Activated naive CD4-positive, alpha-beta T cell treated with anti-CD3 and anti-CD28 coated beads, Interleukin-2, amount 50 U/mL, for 16 hours (primary cell): ENCODE measurements around the gene FGF6.
"Not testable (repeated sequence)": the region's sequence is repeated elsewhere in the genome, so short reads cannot be mapped to it uniquely, and the experiment has no call there.

Source experiments
- DNase-seq: peaks from one replicate; pipeline ENCODE4 v3.0.0-alpha.2; 2020

Gene FGF6, protein sequence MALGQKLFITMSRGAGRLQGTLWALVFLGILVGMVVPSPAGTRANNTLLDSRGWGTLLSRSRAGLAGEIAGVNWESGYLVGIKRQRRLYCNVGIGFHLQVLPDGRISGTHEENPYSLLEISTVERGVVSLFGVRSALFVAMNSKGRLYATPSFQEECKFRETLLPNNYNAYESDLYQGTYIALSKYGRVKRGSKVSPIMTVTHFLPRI

DNA sequence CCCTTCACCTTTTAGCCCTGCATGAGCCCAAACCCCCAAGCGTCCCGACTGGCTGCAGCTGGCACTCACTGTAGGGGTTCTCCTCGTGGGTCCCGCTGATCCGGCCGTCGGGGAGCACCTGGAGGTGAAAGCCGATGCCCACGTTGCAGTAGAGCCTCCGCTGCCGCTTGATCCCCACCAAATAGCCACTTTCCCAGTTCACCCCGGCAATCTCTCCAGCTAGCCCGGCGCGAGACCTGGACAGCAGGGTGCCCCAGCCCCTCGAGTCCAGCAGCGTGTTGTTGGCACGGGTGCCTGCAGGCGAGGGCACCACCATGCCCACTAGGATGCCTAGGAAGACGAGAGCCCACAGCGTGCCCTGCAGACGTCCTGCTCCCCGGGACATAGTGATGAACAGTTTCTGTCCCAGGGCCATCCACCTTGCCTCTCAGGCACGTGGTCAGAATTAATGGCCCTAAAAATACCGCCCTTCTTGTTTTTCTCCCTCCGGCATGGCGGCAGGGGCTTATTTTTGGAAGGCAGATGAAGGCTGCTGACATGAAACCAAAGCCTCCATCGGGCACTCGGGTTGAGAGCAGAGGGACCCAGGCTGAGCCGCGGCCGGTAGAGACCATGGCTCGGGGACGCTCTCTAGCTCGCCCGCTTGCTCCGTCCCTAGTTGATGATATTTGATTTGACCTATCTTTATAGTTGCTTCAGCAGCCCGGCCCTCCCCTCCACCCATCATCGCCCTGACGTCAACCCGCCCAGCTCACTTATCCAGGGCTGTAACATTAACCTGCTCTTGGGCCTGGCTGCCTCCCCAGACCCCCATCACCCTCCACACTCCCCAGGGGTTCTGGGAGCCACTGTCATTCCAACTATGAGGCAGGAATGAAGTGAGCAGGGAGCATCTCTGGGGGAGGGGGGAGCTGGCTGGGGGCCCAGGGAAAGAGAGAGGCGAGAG lies at the start of gene FGF6:
FGF6 (minus strand) TSS at position 660 of the 946 bp plus-strand sequence; CDS start at position 415, 245 bp downstream.
- DNase-seq, result no peak

DNA sequence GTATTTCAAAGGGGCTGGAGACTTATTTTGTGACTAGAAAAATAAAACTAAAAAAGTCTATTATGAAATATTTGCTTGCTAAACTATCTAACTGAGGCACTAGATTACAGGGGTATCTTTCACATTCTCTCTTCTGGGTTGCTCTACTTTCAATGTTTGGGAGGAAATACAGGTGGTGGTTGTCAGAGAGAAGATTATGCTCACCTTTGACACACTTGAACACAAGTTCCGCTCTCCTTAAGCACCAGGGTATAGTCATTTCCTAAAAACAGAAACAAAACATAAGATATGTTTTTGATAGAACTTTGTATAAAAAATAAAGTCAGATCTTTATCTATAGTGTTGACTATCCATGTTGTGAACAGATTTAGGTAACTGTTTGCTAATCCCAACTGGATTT lies 45.4 kb upstream of the FGF6 start:
- no peak for DNase-seq

DNA sequence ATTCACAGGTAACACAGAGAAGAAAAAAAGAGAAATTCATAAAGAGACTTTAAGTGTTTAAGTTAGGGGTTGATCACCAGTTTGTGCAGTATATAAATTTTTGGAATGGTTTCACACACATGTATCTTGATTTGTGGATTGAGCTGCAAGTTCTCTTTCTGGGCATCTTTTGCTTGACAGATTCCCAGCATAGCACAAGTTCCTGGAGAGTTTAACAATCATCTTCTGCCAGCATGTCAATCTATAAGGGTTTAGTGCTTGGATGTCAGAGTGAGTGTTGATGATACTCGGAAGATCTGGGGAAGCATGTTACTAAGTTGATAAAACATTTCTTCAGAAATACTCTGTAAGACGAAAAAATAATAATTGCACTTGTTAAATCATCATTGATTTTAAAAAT lies 43.9 kb upstream of the FGF6 start:
- DNase-seq, result no peak

DNA sequence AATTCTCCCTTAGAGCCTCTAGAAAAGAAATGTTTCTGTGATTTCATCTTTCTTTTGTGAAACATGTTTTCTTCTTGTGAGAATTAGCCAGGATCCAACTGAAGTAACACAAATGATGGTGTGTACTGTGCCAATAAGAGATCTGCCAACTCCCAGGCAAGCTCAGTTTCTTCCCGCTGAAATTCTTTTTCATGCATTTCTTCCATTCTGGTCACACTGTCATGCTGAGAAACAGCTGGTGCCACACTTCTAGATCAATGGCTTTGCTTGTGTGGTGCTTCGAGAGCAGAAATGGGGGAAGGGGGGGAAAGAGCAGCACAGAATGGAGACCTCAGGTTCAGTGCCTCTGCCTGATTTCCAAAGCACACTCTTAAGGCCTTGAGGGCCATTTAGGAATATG lies 41.4 kb upstream of the FGF6 start:
- no peak for DNase-seq

DNA sequence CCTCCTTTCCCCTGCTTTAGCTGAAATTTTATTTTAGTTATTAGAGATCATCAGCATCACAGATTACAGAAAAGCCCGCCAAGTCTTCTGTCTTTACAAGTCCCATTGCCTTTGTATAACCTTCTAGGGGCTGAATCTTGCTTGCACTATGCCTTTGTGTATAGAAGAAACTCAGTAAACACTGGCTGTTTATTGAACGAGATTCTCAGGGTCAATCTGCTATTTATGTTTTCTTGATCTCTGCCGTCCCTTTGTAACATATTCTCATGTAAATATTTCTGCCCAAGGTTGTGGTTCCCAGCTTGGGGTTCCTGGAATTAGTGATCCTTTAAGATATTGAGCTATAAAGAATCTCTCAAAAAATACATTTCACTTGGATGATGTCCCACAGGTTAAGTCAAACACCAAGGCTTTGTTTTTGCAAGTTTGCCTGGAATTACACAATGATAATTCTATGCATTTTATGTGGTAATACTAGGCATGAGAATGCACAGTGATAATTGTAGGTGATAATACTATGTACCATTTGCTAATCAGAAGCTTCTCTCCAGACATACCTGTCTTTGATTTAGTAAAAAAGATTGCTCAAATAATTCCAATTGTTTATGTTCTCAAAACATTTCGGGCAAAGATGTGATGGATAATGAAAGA lies 40.6 kb upstream of the FGF6 start:
- DNase-seq, result no peak

DNA sequence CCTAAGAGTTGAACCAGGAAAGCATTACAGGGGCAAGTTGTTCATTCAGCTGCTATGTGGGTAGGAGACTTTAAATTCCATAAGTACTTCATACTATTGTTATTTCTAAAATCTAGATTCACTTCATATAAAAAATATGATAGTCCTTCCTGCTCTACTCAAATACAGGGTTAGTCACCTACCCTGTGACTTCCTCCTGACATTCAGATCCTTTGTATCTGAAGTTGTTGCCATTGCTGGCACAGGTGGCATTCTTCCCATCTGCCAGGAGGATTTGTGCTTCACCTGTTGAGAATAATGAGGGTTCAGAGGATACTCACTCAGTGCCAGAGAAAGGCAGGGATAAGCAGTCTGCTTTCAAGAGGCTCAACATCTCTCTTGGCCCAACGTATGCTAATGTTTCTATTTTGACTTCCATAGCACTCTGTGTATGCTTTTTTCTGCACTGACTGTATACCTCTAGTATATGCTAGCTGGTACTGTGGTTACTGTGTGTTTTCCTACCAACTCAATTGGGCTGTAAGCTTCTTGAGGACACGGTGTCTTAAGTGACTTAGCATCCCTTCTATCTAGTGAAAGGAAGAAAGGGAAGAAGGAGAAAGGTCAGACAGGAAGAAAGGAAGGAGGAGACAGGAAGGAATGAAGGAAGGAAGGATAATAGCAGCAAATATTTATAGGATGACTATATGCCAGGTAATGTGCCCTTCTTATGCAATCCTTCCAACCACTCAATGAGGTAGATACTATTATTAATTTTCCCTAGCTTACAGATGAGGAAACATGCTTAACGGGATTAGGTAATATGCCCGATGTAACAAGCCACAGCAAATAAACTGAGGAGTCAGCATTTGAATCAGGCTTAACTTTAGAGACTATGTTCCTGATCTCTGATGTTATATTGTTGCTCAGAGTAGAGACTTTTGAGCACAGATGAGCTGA lies 38.5 kb upstream of the FGF6 start:
- no peak for DNase-seq

DNA sequence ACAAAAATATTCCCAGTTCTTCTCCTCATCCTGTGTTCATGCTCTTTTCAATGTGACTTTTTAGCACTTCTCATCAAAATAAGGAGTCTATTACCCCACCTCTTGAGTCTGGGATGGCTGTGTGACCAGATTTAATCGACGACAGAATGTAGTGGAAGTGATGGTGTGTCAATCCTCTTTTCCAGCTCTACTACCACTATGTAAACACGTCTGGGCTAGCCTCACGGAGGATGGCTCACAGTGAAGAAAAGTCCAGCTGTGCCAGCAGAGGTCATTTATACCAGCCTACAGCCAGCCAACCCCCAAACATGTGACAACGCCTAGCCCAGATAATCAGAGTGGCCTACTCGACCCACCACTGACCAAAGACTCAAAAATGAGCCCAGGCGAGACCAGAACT lies 37.3 kb upstream of the FGF6 start:
- DNase-seq, result no peak

DNA sequence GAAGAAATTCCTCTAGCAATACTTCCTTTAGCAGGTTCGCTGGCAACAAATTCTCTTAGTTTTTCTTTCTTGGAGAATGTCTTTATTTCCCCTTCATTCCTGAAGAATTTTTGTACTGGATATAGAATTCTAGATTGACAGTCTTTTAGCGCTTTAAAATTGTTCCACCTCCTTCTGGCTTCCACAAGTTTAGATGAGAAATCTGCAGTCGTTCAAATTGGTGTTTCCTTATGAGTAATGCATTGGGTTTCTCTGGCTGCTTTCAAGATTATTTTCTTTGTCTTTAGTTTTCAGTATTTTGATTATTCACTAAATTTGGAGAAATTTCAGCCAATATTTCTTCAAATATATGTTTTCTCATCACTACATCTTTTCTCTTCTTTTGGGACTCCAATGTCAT lies 33.3 kb upstream of the FGF6 start:
- no peak for DNase-seq

DNA sequence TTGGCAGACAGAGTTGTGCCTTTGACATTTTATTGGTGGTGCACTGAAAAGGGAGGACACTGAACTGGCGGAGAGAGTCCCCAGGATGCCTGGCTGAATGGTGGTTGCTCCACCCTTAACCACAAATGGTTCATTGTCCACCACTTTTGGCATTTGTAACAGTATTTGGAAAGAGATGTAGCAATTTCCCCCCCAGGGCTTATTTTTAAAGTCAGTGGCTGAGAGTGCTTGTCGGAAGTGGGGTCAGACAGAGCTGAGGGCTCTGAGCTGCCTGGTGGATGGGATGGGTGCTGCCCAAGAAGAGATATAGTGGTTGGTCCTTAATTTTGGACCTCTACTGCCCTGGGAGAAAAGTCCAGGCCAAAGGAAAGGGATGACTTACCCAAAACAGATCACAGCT lies 31.5 kb upstream of the FGF6 start:
- no peak for DNase-seq

DNA sequence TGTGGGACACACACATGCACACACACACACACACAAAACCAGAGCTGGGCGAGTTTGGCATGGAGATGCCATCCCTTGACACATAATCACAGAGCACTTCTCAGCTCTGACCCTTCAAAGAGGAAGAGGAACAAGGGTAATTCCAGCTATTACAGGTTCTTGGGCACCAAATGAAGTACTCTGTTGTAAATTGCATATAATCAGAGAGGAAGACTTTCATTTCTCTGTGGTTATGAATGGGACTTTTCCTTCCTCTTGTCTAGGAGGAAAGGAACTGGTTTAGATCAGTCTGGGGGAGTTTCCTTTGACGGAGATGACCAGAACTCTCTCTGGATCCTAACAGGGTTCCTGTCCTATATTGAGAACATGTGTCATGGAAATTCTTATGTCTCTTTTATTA lies 26.4 kb upstream of the FGF6 start:
- no peak for DNase-seq

DNA sequence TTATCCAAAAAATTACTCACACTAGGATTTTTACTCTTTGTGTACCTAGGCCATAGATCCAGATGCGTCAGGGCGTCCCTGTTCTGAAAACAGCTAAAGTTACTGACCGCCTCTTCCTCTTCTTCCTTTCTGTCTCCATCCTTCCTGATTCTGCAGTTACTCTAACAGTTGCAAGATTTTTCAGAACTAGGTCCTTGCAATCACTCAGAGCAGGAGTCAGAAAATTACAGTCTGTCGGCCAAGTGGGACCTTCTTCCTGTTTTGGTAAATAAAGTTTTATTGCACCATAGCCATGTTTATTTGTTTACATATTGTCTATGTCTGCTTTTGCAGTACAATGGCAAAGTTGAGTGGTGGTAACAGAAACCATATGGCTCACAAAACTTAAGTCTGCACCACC lies 25.6 kb upstream of the FGF6 start:
- DNase-seq, result no peak

DNA sequence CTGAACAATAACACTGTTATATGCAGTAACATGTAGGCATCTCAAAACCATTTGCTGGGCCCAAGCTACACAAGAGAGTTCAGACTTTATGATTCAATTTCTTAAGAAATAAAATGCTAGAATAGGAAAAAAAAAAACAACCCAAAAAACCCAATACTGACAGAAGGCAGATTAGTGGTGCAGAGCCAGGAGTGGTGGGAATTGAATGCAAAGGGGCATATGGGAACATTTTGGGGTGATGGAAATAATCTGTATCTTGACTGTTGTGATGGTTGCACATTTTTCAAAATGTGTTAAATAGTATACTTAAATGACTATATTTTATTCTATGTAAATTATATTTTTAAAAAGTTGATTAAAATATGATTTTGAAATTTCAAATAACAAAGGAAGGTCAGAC lies 23.4 kb upstream of the FGF6 start:
- DNase-seq, result no peak

DNA sequence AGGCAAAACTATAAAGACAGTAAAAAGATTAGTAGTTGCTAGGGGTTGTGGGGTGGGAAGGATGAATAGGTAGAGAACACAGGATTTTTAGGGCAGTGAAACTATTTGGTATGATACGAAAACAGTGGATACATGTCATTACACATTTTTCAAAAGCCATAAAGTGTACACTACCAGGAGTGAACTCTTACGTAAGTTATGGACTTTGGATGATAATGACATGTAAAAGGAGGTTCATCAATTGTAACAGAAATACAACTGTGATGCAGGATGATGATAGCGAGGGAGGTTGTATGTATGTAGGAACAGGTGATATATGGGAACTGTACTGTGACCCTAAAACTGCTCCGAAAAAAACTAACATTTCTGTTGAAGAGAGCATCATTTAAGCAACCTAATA lies 15.1 kb upstream of the FGF6 start:
- no peak for DNase-seq

DNA sequence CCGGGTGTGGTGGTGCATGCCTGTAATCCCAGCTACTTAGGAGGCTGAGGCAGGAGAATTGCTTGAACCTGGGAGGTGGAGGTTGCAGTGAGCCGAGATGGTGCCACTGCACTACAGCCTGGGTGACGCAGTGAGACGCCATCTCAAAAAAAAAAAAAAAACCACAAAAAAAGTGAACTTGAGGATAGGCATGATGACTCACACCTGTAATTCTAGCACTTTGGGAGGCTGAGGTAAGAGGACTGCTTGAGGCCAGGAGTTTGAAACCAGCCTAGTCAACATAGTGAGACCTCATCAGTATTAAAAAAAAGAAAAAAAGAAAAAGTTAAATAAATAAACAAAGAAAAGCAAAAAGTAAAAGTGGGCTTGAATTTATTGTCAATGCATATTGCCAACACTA lies 10.2 kb upstream of the FGF6 start:
- DNase-seq, result not testable (repeated sequence)

DNA sequence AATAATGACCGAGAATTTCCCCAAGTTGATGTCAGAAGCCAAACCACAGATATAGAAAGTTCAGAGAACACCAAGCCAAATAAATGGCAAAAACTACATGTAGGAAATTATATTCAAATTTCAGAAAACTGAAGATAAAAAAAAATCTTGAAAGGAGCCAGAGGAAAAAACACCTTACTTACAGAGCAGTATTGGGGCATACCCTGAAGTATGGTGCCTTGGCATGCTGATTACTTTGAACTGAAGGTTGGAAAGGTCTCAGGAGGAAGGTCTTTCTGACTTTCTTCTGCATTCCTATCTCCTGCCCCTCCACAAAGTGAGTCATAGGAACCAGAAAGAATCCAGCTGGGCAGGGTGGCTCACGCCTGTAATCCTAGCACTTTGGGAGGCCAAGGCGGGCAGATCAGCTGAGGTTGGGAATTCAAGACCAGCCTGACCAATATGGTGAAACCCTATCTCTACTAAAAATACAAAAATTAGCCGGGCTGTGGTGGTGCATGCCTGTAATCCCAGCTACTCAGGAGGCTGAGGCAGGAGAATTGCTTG lies 8.8 kb upstream of the FGF6 start:
- DNase-seq, result no peak

DNA sequence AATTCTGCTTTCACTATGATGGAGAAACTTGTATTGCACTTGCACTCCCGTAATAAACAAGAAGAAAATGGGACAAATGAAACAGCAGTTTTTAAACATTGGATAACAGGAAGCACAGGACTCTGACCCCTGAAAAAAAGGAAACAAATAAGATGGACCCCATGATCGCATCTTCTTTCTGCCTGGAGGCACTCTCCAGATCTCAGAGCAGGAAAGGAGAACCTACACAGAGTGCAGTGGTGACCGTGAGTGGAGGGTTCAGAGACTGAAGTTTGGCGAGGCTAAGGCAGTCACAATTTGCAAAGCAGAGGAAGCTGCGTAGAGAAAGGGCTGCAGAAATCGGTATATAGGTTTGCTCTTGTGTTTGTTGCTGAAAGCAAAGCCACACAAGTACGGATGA lies 6.1 kb upstream of the FGF6 start:
- no peak for DNase-seq

DNA sequence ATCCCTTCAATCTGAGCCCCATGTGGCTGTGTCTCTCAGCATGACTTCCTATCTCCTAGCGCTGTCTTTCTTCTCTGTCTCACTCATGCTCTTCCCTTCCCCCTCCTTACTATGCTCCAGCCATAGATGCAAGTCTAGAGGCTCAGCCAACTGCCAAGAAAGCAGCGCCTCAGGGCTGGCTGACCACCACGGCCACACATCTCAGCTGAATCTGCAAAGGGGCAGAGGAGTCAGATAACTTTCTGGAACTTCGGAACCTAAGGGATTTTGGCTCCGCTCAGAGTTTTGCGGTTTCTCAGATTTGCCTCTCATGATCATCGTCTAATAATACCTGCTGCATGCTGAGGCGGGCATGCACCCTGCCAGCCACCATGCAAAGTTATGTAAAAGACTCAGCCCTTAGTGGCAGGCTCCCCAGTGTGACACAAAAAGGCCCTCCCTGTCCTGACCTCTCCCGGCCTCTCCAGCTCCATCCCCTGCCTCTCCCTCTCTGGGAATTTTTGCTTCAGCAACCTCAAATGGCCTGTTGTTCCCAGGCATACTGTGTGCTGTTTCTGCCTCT lies 5.0 kb upstream of the FGF6 start:
- DNase-seq, result no peak

DNA sequence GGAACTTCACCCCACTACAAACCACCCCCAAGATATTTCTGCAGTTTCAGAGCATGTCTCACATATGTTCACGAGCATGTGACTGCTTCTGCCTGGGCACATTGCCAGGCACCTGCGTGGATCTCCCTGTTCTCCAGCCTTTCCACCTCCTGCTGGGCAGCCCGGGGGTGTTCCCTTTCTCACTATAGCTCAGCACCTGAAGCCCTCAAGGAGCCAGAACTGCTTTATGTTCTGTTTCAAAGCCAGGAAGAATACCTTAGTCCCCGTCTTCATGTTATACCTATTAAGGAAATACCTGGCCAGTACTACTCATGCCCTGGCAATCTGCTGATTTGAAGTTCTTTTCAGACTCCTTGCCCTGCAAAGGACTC lies 4.2 kb upstream of the FGF6 start:
- DNase-seq, result no peak

DNA sequence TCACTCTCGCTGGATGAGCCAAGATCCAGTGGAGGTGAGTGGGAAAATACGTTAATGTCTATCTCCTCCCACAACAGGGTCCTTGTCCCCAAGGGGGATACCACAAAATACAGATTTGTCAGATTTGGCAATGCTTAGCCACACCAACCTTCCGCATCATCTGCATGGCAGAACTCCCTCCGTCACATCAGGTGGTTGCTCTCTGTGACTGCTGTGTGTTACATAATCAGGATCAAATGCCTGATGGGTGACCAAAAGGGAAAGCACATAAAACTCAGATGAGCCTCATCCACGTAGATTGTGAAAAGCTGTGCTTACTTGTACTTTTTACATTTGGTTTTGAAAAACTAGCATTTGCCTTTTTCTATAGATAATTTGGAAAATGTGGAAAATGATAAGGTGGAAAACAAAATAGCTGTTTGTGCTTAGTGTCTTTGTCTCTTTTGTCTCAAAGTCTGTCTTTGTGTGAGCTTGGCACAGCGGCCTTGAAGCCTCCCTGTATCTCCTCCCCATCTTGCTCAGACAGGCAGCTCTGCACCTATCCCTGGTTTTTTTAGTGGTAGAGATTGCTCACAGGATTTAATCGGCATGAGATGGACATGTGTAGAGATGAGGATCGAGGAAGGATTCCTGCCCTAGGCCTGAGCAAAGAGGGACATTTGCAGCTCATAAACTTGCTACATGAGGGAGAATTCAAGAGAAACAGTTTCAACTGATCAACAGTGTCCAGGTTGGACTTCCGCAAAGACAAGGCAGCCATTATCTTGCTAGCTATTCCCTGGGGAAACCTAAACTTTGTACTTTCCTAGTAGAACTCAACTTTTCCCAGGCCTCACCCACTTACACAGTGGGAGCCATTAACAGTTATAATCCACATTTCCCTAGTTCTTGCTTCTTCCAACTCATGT lies 3.6 kb upstream of the FGF6 start:
- DNase-seq, result no peak

DNA sequence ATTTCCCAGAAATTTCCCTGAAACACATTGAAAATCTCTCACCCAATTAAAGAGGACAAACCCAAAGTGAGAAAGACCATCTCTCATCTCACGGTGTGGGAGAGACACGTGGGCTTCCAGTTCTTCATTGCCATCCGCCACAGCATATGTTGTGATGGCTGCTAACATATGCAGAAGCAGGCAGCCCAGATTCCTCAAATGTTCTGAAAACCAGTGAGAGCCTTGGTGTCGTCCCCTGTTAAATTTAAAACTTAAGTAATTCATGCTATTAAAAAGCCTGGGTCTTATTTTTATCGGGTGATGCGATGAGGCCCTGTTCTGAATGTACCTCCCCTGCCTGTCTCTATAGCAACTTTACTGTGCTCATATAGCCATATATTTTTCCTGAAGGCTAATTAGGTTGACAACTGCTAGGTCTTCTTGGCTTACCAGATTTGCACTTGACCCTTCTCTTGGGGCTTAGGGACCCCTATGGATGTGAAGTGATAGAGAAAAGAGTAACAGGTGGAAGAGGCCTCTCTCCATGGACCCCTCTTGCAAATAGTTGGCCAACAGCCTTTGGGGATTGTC lies 2.8 kb upstream of the FGF6 start:
- DNase-seq, result no peak

DNA sequence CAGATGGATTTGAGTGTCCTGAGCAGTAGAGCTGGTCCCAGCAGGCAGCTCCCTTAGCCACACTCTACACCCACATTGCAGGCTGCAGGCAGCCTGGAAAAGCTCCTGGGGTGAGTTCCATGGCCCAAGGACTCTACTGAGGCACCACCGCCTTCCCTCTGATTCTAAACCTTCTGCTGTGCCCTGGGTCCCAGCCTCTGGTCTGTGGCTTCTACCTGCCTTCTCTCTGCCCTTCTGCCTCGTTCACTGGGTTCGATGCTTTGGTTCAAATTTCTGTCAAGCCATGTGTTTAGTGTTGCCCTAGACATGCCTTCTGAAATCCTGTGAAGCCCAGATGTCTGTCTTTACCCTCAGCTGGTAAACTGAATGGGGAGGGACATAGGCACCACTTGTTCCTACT lies 1.5 kb upstream of the FGF6 start:
- no peak for DNase-seq
